WTC11 (cell line): ENCODE results near the gene MKI67. TPM values are rescaled to one million over a fixed set of nuclear protein-coding genes. Genes with fewer than 3 reads are reported as not detected.

Source experiments
- ATAC-seq: fragments of 200-7000 bp; cut with Tn5 transposase; 2 replicates; pipeline ENCODE4 v1.10.0; 2021; ENCODE audit warnings: mild to moderate bottlenecking, moderate library complexity
- CTCF ChIA-PET: fragments of 300-600 bp; sonication (Branson Sonifier 250); formaldehyde crosslinking; loops from one replicate; lab custom pipeline; 2021; ENCODE audit warnings: antibody characterized with exemption; lab: Charles Lee
- POLR2A ChIA-PET: fragments of 350-600 bp; sonication (Branson Sonifier 250); formaldehyde crosslinking; loops from one replicate; lab custom pipeline; 2021; ENCODE audit warnings: antibody characterized with exemption; lab: Charles Lee
- DNase-seq: peaks from one replicate; pipeline ENCODE4 v3.0.0; 2021; ENCODE audit warnings: low spot score
- H3K27ac Mint-ChIP-seq: 2 replicates; pipeline ENCODE4 v1.8.0; 2021; ENCODE audit warnings: mixed read lengths
- H3K27me3 Mint-ChIP-seq: 2 replicates; pipeline ENCODE4 v1.8.0; 2021; ENCODE audit warnings: low read depth, mild to moderate bottlenecking, moderate library complexity, mixed read lengths
- H3K36me3 Mint-ChIP-seq: 2 replicates; pipeline ENCODE4 v1.8.0; 2021; ENCODE audit warnings: mixed read lengths
- H3K4me1 Mint-ChIP-seq: 2 replicates; pipeline ENCODE4 v1.8.0; 2022; ENCODE audit warnings: mixed read lengths
- H3K4me3 Mint-ChIP-seq: 2 replicates; pipeline ENCODE4 v1.8.0; 2021; ENCODE audit warnings: mild to moderate bottlenecking, moderate library complexity, mixed read lengths
- H3K9me3 Mint-ChIP-seq: 2 replicates; pipeline ENCODE4 v1.8.0; 2021; ENCODE audit warnings: mixed read lengths
- AFF4 ChIP-seq: sonication (generic); formaldehyde crosslinking; IDR thresholded peaks from 2 replicates; pipeline ENCODE4 v1.8.1; 2023; ENCODE audit warnings: mild to moderate bottlenecking, missing genetic modification reagents, borderline replicate concordance
- ATF2 ChIP-seq: sonication (generic); formaldehyde crosslinking; IDR thresholded peaks from 2 replicates; pipeline ENCODE4 v1.8.1; 2022; ENCODE audit warnings: low read depth, missing genetic modification reagents, borderline replicate concordance
- CDX4 ChIP-seq: fragments of 250-450 bp; sonication (Bioruptor Pico); IDR thresholded peaks from 2 replicates; pipeline ENCODE4 v1.9.0; 2021; ENCODE audit warnings: moderate library complexity, mild to moderate bottlenecking, inconsistent platforms, borderline replicate concordance
- E2F1 ChIP-seq: sonication (generic); formaldehyde crosslinking; IDR thresholded peaks from 2 replicates; pipeline ENCODE4 v1.8.0; 2022; ENCODE audit warnings: mild to moderate bottlenecking, missing genetic modification reagents
- E2F5 ChIP-seq: sonication (generic); formaldehyde crosslinking; IDR thresholded peaks from 2 replicates; pipeline ENCODE4 v1.8.1; 2022; ENCODE audit warnings: mild to moderate bottlenecking, moderate library complexity, missing genetic modification reagents
- EMX1 ChIP-seq: fragments of 250-450 bp; sonication (Bioruptor Pico); IDR thresholded peaks from 2 replicates; pipeline ENCODE4 v1.8.0; 2021; ENCODE audit warnings: mild to moderate bottlenecking
- ESRRA ChIP-seq: sonication (generic); formaldehyde crosslinking; IDR thresholded peaks from 2 replicates; pipeline ENCODE4 v1.8.1; 2022; ENCODE audit warnings: mild to moderate bottlenecking, missing genetic modification reagents, borderline replicate concordance
- FOXP1 ChIP-seq: sonication (generic); formaldehyde crosslinking; IDR thresholded peaks from 2 replicates; pipeline ENCODE4 v1.8.0; 2022; ENCODE audit warnings: missing genetic modification reagents, mild to moderate bottlenecking, moderate library complexity, borderline replicate concordance
- IRF1 ChIP-seq: sonication (generic); formaldehyde crosslinking; IDR thresholded peaks from 2 replicates; pipeline ENCODE4 v1.8.0; 2023; ENCODE audit warnings: missing genetic modification reagents
- NFE2L1 ChIP-seq: sonication (generic); formaldehyde crosslinking; IDR thresholded peaks from 2 replicates; pipeline ENCODE4 v1.8.1; 2023; ENCODE audit warnings: missing genetic modification reagents
- NR2C2 ChIP-seq: sonication (generic); formaldehyde crosslinking; IDR thresholded peaks from 2 replicates; pipeline ENCODE4 v1.8.0; 2022; ENCODE audit warnings: mild to moderate bottlenecking, missing genetic modification reagents
- RORB ChIP-seq: fragments of 250-450 bp; sonication (Bioruptor Pico); IDR thresholded peaks from 2 replicates; pipeline ENCODE4 v1.9.0; 2021; ENCODE audit warnings: mild to moderate bottlenecking
- SOX15 ChIP-seq: fragments of 250-450 bp; sonication (Bioruptor Pico); IDR thresholded peaks from 2 replicates; pipeline ENCODE4 v1.9.0; 2021; ENCODE audit warnings: mild to moderate bottlenecking
- STAT6 ChIP-seq: sonication (generic); formaldehyde crosslinking; conservative IDR thresholded peaks from 2 replicates; pipeline ENCODE4 v1.8.1; 2023; ENCODE audit warnings: mild to moderate bottlenecking, low read depth, missing genetic modification reagents, moderate library complexity
- USF1 ChIP-seq: sonication (generic); formaldehyde crosslinking; IDR thresholded peaks from 2 replicates; pipeline ENCODE4 v1.8.0; 2022; ENCODE audit warnings: mild to moderate bottlenecking, missing genetic modification reagents
- ZBTB43 ChIP-seq: sonication (generic); formaldehyde crosslinking; IDR thresholded peaks from 2 replicates; pipeline ENCODE4 v1.8.1; 2023; ENCODE audit warnings: mild to moderate bottlenecking, missing genetic modification reagents
- ZNF138 ChIP-seq: sonication (generic); formaldehyde crosslinking; conservative IDR thresholded peaks from 2 replicates; pipeline ENCODE4 v1.8.1; 2022; ENCODE audit warnings: mild to moderate bottlenecking, moderate library complexity, missing genetic modification reagents
- ZNF219 ChIP-seq: sonication (generic); formaldehyde crosslinking; IDR thresholded peaks from 2 replicates; pipeline ENCODE4 v1.8.0; 2023; ENCODE audit warnings: missing genetic modification reagents, mild to moderate bottlenecking, borderline replicate concordance
- ZNF671 ChIP-seq: fragments of 250-450 bp; sonication (Bioruptor Pico); IDR thresholded peaks from 2 replicates; pipeline ENCODE4 v1.8.0; 2021; ENCODE audit warnings: mild to moderate bottlenecking
- ZSCAN18 ChIP-seq: fragments of 250-450 bp; sonication (Bioruptor Pico); IDR thresholded peaks from 2 replicates; pipeline ENCODE4 v2.1.2; 2022; ENCODE audit warnings: mild to moderate bottlenecking, moderate library complexity
- total RNA-seq: library from RNA; stranded (reverse); gene quantifications from 3 replicates; pipeline ENCODE4 v1.2.3, GENCODE V29; 2021

Gene MKI67
- total RNA-seq, 1 experiment from 2014 or later: 118 TPM

- CTCF ChIA-PET: interaction anchor here (0.9 to 4.6 kb wide), 4 partner anchors 11 to 131 kb away, joined by 3 to 77 read pairs (median 6); no protein-coding TSS in a partner anchor
- no peak for DNase-seq
- no peak overlapping the region for H3K27ac Mint-ChIP-seq
- ATAC-seq: no peak
- H3K27me3 Mint-ChIP-seq: no peaks in the 10 kb centered on the region
- H3K9me3 Mint-ChIP-seq: no peaks in the 10 kb centered on the region
- POLR2A ChIA-PET: no interaction called here
- H3K4me3 Mint-ChIP-seq: no peak overlapping the region
- no peaks in the 10 kb centered on the region for H3K36me3 Mint-ChIP-seq
- peaks cover 25% of the 10 kb centered on the region for H3K4me1 Mint-ChIP-seq
- no peak for TF ChIP-seq FOXP1 (CRISPR knock-in tag)
- no peak for TF ChIP-seq AFF4 (CRISPR knock-in tag)
- TF ChIP-seq USF1 (CRISPR knock-in tag): no peak
- TF ChIP-seq E2F5 (CRISPR knock-in tag): no peak
These were observed 45.6 kb downstream of the MKI67 start for GRCh38 chr10:128080641-128081040.

- ATAC-seq: no peak
- Mint-ChIP-seq H3K4me3 (no peak overlapping the region), H3K36me3 (no peaks in the 10 kb centered on the region), H3K9me3 (no peaks in the 10 kb centered on the region), H3K4me1 (peaks cover 21% of the 10 kb centered on the region), H3K27me3 (no peaks in the 10 kb centered on the region), H3K27ac (no peak overlapping the region)
- ChIA-PET CTCF (interaction anchor here (0.9 to 4.6 kb wide), 4 partner anchors 11 to 132 kb away, joined by 3 to 77 read pairs (median 6); no protein-coding TSS in a partner anchor), POLR2A (no interaction called here)
- no peak for DNase-seq
- TF ChIP-seq NR2C2 (CRISPR knock-in tag) (no peak), ZNF138 (no peak), NFE2L1 (CRISPR knock-in tag) (no peak), ZNF219 (CRISPR knock-in tag) (no peak), IRF1 (CRISPR knock-in tag) (no peak), ZBTB43 (CRISPR knock-in tag) (no peak), ATF2 (CRISPR knock-in tag) (no peak), CDX4 (CRISPR knock-in tag) (no peak), ESRRA (CRISPR knock-in tag) (no peak), RORB (CRISPR knock-in tag) (no peak), ZSCAN18 (CRISPR knock-in tag) (no peak), ZNF671 (CRISPR knock-in tag) (no peak), STAT6 (CRISPR knock-in tag) (no peak), E2F1 (CRISPR knock-in tag) (no peak), SOX15 (CRISPR knock-in tag) (no peak), EMX1 (CRISPR knock-in tag) (no peak)
These were observed 46.0 kb downstream of the MKI67 start for GRCh38 chr10:128080231-128080630.
